ENCODE data around the gene PHEX.

PHEX gene

GRCh38 chrX:22015139-22015750 is 16.9 kb upstream of the PHEX start:
- no peak for DNase-seq (ENCODE audit: low read depth, low spot score)
- TF ChIP-seq, protein P1, sequence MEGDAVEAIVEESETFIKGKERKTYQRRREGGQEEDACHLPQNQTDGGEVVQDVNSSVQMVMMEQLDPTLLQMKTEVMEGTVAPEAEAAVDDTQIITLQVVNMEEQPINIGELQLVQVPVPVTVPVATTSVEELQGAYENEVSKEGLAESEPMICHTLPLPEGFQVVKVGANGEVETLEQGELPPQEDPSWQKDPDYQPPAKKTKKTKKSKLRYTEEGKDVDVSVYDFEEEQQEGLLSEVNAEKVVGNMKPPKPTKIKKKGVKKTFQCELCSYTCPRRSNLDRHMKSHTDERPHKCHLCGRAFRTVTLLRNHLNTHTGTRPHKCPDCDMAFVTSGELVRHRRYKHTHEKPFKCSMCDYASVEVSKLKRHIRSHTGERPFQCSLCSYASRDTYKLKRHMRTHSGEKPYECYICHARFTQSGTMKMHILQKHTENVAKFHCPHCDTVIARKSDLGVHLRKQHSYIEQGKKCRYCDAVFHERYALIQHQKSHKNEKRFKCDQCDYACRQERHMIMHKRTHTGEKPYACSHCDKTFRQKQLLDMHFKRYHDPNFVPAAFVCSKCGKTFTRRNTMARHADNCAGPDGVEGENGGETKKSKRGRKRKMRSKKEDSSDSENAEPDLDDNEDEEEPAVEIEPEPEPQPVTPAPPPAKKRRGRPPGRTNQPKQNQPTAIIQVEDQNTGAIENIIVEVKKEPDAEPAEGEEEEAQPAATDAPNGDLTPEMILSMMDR (IDR thresholded peaks at IDR 0.05; ENCODE audit: insufficient read depth, low read length, missing control alignments): no peak
- CTCF ChIA-PET: no interaction called here

DNA sequence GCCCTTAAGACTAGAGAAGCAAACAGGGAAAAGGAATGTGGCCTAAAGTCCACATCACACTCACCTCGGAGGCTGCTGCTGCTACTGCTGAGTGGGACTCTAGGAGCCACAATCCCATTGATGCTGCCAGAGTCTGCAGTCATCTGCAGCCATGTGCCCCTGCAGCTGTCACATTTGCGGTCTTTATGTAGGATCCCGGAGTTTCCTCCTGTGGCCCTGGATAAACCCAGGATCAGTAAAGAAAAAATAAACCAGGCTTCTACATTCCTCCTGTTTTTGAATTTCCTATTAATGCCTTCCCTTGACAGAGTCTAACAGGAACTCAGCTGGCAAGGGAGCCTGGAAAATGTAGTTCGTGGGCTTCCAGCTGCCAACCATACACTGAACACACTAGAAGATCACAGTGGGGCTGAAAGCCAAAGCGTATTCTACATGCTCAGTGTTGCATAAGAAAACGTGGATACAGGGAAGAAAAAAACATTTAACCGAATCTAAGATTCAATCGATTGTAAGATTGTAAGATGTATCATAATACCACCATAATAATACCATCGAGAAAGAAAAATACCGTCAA is 10.3 kb upstream of the PHEX start:
- POLR2A ChIA-PET: no interaction called here
- H3K4me3 ChIP-seq (ENCODE audit: low read depth, low read length): no peak overlapping the region
- DNase-seq (ENCODE audit: low read depth, low spot score): no peak
- CTCF ChIA-PET: no interaction called here
- TF ChIP-seq, protein P1 (IDR thresholded peaks at IDR 0.05; ENCODE audit: insufficient read depth, low read length, missing control alignments): no peak

More at GRCh38 chrX:22015139-22015750, 16.9 kb upstream of the PHEX start:
- no peak overlapping the region for H3K4me3 ChIP-seq (ENCODE audit: low read depth, low read length)
- POLR2A ChIA-PET: no interaction called here

GRCh38 chrX:22024577-22024976 is 7.5 kb upstream of the PHEX start:
- TF ChIP-seq, protein P1 (IDR thresholded peaks at IDR 0.05; ENCODE audit: insufficient read depth, low read length, missing control alignments): no peak
- no peak for DNase-seq (ENCODE audit: low read depth, low spot score)
- H3K4me3 ChIP-seq (ENCODE audit: low read depth, low read length): no peak overlapping the region
- ChIA-PET CTCF (interaction anchor here (1.4 kb wide), 1 partner anchor 39 kb away, joined by 3 read pairs; no protein-coding TSS in a partner anchor), POLR2A (no interaction called here)

GRCh38 chrX:22025751-22026150 is 6.4 kb upstream of the PHEX start:
- ChIA-PET CTCF (interaction anchor here (1.4 kb wide), 1 partner anchor 40 kb away, joined by 3 read pairs; no protein-coding TSS in a partner anchor), POLR2A (no interaction called here)
- TF ChIP-seq, protein P1 (IDR thresholded peaks at IDR 0.05; ENCODE audit: insufficient read depth, low read length, missing control alignments): no peak
- no peak overlapping the region for H3K4me3 ChIP-seq (ENCODE audit: low read depth, low read length)
- no peak for DNase-seq (ENCODE audit: low read depth, low spot score)

DNA sequence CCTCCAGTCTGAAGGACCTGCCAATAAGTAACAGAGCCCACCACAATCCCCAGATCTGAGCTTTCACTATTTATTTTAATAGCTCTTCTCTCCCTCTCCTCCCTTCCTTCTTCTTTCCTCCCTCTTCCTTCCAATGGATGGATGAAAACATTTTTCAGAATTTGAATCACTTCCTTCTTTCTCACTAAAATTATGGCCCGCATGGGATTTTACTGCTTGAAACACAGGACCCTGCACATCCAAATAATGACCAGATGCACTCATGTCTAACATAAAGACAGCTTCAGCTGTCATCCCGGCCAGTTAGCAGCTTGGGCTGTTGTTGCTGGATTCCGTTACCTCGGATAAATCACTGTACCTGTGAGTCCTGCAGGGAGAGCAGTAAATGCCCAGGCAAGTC is 5.4 kb upstream of the PHEX start:
- ChIA-PET CTCF (no interaction called here), POLR2A (no interaction called here)
- H3K4me3 ChIP-seq (ENCODE audit: low read depth, low read length): no peak overlapping the region
- no peak for DNase-seq (ENCODE audit: low read depth, low spot score)
- TF ChIP-seq, protein P1 (IDR thresholded peaks at IDR 0.05; ENCODE audit: insufficient read depth, low read length, missing control alignments): no peak

DNA sequence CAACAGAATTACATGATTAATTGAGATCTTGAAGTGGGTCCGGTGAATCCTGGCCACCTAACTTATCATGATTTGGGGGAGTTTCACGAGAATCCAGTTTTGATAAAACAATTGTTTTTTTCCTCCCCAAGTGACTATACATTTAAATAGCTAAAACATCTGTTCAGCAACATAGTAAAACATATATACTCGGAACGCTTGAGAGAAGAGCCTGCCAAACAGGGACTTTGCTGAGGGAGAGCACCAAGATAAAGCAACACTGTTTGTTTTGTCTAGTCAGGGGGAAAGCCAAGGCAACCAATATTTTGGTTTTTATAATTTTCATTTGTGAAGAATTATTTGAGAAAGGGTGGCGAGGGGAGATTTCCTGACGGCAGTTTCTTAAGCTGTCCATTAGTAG is 381 bp downstream of the PHEX start:
- no peak overlapping the region for H3K4me3 ChIP-seq (ENCODE audit: low read depth, low read length)
- POLR2A ChIA-PET: no interaction called here
- no peak for DNase-seq (ENCODE audit: low read depth, low spot score)
- TF ChIP-seq, protein P1 (IDR thresholded peaks at IDR 0.05; ENCODE audit: insufficient read depth, low read length, missing control alignments): no peak
- CTCF ChIA-PET: no interaction called here

Data from AG04449 (cell line).